ENCODE measurements around the gene AOPEP. TPM values are rescaled to one million over a fixed set of nuclear protein-coding genes. Genes with fewer than 3 reads are reported as not detected.

Gene AOPEP
- total RNA-seq, 1 experiment from 2014 or later = 79.5 TPM

DNA sequence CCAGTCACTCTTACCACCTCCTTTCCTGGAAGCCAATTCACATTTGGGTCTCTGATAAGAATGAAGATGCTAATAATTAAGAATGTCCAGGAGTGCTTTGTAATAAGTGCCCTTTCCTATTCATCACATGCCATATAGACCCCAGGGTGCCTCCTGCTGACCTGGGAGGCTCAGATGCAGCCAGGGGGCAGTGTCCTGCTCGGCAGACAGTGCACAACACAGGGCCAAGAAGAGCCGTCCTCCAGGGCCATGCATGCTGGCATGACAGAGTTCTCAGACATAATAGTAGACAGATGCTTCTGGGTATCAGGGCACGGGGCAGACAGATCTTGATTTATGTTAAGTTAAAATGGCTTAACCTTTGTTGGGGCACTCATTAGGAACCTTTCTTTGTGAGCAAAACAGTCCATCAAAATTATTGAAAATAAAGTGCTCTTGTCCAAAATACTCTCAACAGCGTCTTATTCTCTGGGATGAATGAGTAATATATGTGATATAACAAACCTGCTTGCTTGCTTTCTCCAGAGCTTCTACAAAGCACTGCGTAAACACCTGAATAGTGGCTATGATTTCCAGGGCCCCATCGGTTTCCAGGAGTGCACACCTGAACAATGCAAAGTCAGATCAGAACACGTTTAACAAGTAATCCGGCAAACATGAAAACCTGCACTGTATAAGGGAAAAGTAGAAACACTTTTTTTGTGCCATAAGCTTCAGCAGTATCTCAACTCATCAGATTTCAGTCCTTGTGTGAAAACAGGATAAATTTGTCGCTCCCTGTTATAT is 398.3 kb downstream of the AOPEP start:
- H3K27ac ChIP-seq = no peak overlapping the region
- H3K4me1 ChIP-seq = peaks cover 4% of the 10 kb centered on the region
- no peaks in the 10 kb centered on the region for H3K36me3 ChIP-seq
- H3K27me3 ChIP-seq = no peaks in the 10 kb centered on the region
- DNase-seq = no peak
- no peak overlapping the region for H3K4me3 ChIP-seq
- H3K9me3 ChIP-seq (replicated peaks) = no peaks in the 10 kb centered on the region

- Histone ChIP-seq H3K9me3 (replicated peaks) (no peaks in the 10 kb centered on the region), H3K4me1 (peaks cover 11% of the 10 kb centered on the region), H3K27ac (no peak overlapping the region), H3K36me3 (no peaks in the 10 kb centered on the region), H3K27me3 (no peaks in the 10 kb centered on the region), H3K4me3 (no peak overlapping the region)
- DNase-seq = no peak
Measured at GRCh38 chr9:95125652-95126051, 399.2 kb downstream of the AOPEP start.

DNA sequence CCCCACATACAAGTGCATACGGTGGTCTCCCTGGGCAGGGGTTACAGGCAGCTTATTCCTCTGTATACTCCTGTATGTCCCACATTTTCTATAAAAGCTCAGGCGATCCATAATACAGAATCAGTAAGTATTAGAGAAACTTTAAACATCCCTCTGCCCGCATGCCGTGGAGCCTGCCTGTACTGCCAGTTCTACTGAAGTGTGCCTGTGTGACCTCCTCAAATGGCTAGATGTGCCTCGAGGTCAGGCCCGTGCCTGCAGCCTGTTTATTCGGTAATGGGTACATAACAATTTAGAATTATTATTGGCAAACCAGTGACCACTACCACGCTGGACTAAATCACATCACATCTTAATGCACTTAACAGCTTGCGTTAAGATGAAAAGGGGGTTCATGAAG is 400.2 kb downstream of the AOPEP start:
- no peak overlapping the region for H3K27ac ChIP-seq
- H3K36me3 ChIP-seq = no peaks in the 10 kb centered on the region

DNA sequence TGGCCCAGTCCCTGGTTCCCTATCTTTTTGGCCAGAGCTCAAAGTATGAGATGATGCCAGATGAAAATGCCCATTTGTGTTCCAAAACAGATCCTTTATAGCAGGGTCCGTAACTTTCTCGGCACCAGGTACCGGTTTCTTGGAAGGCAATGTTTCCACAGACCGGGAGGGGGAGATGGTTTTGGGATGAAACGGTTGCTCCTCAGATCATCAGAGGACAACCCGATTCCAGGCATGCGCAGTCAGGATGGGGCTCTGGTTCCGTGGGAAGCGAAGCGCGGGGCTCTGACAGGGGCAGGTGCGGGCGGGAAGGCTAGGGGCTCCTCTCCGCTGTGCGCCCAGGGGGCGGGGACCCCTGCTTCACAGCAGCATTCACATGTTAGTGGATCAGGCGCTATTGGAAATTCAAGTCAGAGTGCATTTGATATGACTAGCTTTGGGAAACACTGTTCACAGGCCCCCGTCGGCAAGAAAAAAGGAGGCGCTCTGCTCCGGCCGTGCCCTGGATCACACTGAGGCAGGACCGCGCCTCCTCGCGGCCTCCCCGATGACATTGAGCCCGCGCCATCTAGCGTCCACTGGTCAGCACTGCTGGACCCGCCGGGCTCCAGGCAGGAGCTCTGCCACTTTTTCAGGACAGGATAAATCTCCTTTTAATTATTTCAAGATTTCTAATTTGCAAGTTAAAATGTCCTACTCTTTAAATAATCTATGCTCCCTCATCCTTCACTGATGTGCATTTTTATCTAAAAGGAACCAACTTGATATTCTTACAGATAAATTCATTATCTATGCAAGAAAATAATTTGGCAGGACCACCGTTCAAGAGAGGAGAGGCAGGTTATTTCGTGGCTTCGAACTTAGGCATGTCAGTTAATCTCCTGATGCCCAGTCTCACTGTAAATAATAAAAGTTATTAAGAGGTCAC is 401.0 kb downstream of the AOPEP start:
- Histone ChIP-seq H3K4me3 (no peak overlapping the region), H3K4me1 (peaks cover 13% of the 10 kb centered on the region), H3K27me3 (no peaks in the 10 kb centered on the region), H3K9me3 (replicated peaks) (no peaks in the 10 kb centered on the region), H3K36me3 (no peaks in the 10 kb centered on the region), H3K27ac (no peak overlapping the region)
- peak; percentile 64 to 75 for DNase-seq

More for the DNA sequence above, 400.2 kb downstream of the AOPEP start:
- Histone ChIP-seq H3K4me3 (no peak overlapping the region), H3K4me1 (peaks cover 11% of the 10 kb centered on the region), H3K9me3 (replicated peaks) (no peaks in the 10 kb centered on the region), H3K27me3 (no peaks in the 10 kb centered on the region)
- DNase-seq = no peak

- H3K36me3 ChIP-seq = no peaks in the 10 kb centered on the region
Measured at GRCh38 chr9:95128177-95128524, 401.7 kb downstream of the AOPEP start.

DNA sequence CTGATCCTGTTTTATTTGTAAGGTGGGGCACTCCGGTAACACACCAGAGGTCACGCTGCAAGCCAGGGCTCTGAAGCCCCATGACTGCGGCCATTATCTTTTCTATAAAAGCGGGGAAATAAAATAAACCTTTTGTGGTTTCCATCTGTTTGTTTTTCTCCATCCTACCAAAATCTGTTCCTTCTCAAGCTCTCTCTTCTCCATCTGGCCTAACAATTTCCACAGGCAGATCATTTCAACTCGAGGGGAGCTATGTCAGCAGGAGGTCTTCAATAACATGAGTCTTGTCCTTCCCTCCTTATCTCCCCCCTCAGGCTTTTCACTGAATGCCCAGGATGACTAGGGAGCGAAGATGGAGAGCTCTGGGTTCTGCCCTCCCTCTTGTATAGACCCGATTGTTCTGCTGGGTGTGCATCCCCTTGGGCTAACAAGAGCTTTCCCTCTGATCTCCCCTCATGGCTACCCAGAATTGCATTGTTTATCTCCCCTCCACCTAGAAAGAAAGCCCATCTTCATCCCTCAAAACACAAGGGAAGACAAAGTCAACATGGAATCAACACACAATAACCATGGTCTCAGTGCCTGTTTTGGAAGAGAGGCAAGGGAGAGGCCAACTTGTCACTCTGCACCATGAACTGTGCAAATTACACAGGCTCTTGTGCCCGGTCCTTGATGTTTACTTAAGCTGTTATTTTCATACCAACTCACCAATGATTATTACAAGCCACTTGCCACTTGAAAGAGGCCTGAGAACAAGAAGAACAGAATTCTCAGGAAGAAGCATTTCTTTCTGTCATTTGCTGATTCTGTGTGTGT is 403.2 kb downstream of the AOPEP start:
- no peaks in the 10 kb centered on the region for H3K27me3 ChIP-seq
- H3K4me3 ChIP-seq = no peak overlapping the region
- H3K9me3 ChIP-seq (replicated peaks) = no peaks in the 10 kb centered on the region
- no peak overlapping the region; the same call in 1 of the 2 replicates for H3K27ac ChIP-seq
- DNase-seq = peak in 1 of 2 experiments; percentile 55
- peaks cover 24% of the 10 kb centered on the region for H3K4me1 ChIP-seq
- H3K36me3 ChIP-seq = no peaks in the 10 kb centered on the region

More at GRCh38 chr9:95128177-95128524, 401.7 kb downstream of the AOPEP start:
- H3K4me1 ChIP-seq = peaks cover 19% of the 10 kb centered on the region
- no peaks in the 10 kb centered on the region for H3K9me3 ChIP-seq (replicated peaks)
- no peak overlapping the region for H3K4me3 ChIP-seq
- no peaks in the 10 kb centered on the region for H3K27me3 ChIP-seq
- H3K27ac ChIP-seq = no peak overlapping the region
- no peak for DNase-seq

DNA sequence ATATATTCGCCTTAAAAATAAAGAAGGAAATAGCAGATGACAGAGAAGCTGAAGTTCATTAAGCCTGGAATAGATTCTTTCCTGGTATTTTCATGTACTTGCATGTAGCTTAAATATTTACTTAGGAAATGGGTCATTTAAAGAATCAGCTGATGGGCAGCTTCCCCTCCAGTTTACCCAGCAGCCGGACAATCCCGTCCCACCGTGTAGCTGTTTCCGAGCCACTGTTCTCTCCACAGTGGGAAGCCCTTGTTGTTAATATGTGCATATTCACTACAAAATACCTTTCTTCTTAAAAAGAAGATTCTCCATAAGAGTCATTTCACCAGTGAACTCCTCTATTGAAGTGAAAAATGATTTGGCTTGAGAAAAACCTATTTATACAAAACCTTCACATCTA is 404.0 kb downstream of the AOPEP start:
- Histone ChIP-seq H3K4me3 (no peak overlapping the region), H3K27me3 (no peaks in the 10 kb centered on the region), H3K9me3 (replicated peaks) (no peaks in the 10 kb centered on the region), H3K27ac (no peak overlapping the region), H3K4me1 (peaks cover 24% of the 10 kb centered on the region), H3K36me3 (no peaks in the 10 kb centered on the region)
- DNase-seq = no peak

DNA sequence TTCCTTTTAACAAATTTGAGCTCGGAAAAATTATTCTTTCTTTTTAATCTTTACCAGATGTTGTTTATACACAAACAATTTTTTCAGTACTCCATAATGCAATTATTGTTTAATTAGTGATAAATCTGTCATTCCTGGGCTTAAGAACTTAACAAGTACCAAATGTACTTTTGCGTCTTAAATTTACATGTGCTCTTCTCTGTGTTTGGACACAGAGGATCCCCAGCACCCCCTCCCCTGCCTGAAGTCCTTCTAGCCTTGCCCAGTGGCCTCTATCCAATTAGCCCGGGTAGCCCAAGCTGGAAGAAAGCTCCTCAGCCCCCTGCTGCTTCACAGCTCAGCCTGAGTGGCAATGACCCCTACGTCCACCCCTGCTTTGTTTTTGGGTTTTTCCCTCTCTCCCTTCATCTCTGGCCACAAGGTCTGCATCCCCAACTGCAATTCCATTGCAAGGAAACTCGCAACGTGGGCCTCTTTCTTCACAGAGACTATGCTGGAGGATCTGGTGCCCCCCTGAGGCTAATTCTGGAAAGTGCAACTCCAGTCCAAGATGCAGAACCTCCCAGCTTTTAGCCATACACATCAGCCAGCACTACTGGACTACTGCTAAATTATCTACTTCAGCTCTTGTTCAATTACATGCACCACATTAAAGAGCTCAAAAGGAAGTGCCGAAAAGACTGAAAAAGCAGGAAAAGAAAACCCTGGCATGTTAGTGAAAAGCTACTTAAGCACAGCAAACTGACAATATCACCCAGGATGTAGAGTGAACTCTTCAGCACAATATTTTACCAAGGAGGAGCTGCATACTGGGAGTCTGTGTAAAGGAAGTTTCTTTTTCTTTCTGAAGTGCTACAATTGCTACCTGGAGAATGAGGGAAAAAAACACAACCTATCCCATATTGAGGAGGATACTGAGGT is 404.8 kb downstream of the AOPEP start:
- DNase-seq = peak; percentile 81 to 92
- no peaks in the 10 kb centered on the region for H3K27me3 ChIP-seq
- no peak overlapping the region for H3K27ac ChIP-seq
- H3K4me1 ChIP-seq = peaks cover 24% of the 10 kb centered on the region
- H3K36me3 ChIP-seq = no peaks in the 10 kb centered on the region
- H3K4me3 ChIP-seq = no peak overlapping the region
- H3K9me3 ChIP-seq (replicated peaks) = no peaks in the 10 kb centered on the region

DNA sequence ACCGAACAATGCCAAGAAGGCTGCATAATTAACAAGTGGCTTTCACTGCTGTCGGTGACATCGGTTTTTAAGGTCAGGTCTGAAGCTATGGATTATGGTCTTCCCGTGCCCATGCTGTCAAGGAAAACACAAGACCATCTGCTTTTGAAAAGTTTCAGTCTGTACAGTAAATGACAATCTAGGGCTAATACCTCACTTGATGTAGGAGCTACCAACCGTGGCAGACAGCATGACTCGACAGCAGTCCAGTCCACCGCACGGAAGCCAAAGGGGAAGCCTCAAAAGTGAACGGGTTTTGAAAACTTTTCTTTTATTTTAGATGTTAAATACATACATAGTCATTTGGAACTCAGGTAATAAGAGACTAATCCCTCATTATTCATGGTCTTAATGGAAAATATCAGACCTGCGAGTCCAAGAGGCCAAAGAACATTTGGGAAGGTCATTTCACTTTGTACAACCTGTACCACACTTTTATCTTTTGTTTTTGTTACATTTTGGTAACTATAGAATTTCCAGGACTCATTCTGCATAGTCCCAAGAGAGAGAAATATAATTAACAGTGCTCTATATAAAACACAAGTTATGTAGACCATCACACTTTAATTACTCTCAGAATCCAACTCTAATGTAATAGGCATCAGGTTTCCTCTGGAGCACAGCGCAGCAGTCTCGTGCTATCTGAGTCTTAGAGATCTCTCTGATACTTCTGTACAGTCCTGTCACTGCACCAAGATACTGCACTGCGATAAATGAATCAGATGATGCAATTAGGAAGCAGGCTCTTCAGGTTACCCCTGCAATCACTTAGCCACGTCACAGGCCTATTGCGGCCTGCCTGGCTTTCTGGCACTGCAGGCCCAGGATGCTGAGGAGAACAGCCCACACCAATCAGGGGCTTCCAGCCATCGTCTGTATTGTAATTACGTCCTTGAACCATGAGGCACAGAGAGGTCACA is 406.1 kb downstream of the AOPEP start:
- H3K4me1 ChIP-seq = peaks cover 24% of the 10 kb centered on the region
- no peaks in the 10 kb centered on the region for H3K36me3 ChIP-seq
- DNase-seq = peak in 1 of 2 experiments; percentile 24

DNA sequence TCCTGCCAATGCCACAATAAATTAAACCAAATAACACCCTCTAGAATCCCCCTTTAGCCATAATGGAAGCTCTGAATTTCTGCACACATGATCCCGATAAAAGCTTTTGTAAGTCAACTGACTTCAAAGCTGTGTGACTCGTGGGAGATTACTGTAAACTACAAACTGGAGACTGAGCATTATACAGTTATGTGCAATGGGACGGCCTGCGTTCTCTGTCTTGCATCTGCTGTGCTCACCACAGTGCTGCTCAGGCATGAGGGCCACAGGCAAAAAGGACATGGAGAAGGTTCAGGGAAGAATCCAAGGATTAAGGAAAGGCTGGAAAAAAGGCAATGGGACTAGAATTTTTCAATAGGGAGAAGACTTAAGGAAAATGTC is 406.8 kb downstream of the AOPEP start:
- H3K9me3 ChIP-seq (replicated peaks) = no peaks in the 10 kb centered on the region
- H3K27ac ChIP-seq = no peak overlapping the region
- no peak for DNase-seq
- H3K4me1 ChIP-seq = peaks cover 24% of the 10 kb centered on the region
- no peaks in the 10 kb centered on the region for H3K27me3 ChIP-seq
- H3K36me3 ChIP-seq = no peaks in the 10 kb centered on the region
- no peak overlapping the region for H3K4me3 ChIP-seq

More for the DNA sequence above, 406.1 kb downstream of the AOPEP start:
- no peaks in the 10 kb centered on the region for H3K27me3 ChIP-seq
- H3K27ac ChIP-seq = no peak overlapping the region; the same call in 1 of the 2 replicates
- no peak overlapping the region for H3K4me3 ChIP-seq
- H3K9me3 ChIP-seq (replicated peaks) = no peaks in the 10 kb centered on the region

DNA sequence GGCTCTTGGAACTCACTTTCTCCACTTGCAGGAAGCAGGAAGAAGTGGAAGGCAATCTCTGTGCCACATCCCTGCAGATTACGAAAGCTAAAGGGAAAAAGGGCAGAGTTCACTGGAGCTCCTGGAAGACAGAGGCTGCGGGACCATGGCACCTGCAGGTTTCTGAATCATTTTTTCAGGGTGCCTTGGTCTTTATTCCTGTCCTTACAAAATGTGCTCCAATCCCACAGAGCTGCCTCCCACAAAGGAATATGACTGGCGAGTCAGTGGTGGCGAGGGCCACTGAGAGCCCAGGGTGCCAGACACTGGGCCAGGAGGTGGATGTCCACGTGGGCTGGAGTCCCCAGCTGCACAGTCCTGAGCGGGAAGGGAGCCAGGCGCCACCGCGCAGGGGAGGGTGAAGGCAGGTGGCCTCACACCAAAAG is 408.0 kb downstream of the AOPEP start:
- no peak overlapping the region for H3K27ac ChIP-seq
- H3K4me3 ChIP-seq = no peak overlapping the region
- no peaks in the 10 kb centered on the region for H3K36me3 ChIP-seq
- no peak for DNase-seq
- no peaks in the 10 kb centered on the region for H3K9me3 ChIP-seq (replicated peaks)
- H3K4me1 ChIP-seq = peaks cover 23% of the 10 kb centered on the region
- H3K27me3 ChIP-seq = no peaks in the 10 kb centered on the region

GRCh38 chr9:95135756-95136155 is 409.3 kb downstream of the AOPEP start:
- DNase-seq = no peak
- H3K4me3 ChIP-seq = no peak overlapping the region
- no peaks in the 10 kb centered on the region for H3K27me3 ChIP-seq
- H3K36me3 ChIP-seq = no peaks in the 10 kb centered on the region
- no peaks in the 10 kb centered on the region for H3K9me3 ChIP-seq (replicated peaks)
- H3K27ac ChIP-seq = no peak overlapping the region
- peaks cover 13% of the 10 kb centered on the region; the same call in 1 of the 2 replicates for H3K4me1 ChIP-seq

All from SJCRH30 (cell line).